ENCODE results near the gene ETFDH. TPM values are rescaled to one million over a fixed set of nuclear protein-coding genes. Genes with fewer than 3 reads are reported as not detected.

The ETFDH gene
- total and polyA plus RNA-seq, 7 donors: 60.4 to 154 (median 91.0) TPM

DNA sequence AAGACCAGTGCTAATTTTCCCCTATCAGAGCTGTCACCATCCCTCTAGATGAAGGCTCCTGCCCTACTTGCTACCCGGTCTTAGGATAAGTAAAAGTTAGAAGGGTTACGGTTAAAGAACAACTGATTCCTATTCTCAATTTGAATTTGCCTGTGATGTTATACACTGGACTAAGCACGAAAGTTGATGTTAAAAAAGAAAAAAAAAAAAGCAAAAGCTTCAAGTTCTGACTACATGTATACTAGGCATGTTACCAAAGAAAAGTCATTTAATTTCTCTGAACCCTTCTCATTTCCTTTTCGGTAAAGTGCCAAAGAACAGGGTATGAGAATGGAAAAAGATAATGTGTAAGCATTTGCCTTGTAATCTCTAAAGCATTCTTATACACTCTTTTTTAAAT is 52.5 kb downstream of the ETFDH start:
- no peak overlapping the region for H3K27ac ChIP-seq
- TF ChIP-seq, protein P1, sequence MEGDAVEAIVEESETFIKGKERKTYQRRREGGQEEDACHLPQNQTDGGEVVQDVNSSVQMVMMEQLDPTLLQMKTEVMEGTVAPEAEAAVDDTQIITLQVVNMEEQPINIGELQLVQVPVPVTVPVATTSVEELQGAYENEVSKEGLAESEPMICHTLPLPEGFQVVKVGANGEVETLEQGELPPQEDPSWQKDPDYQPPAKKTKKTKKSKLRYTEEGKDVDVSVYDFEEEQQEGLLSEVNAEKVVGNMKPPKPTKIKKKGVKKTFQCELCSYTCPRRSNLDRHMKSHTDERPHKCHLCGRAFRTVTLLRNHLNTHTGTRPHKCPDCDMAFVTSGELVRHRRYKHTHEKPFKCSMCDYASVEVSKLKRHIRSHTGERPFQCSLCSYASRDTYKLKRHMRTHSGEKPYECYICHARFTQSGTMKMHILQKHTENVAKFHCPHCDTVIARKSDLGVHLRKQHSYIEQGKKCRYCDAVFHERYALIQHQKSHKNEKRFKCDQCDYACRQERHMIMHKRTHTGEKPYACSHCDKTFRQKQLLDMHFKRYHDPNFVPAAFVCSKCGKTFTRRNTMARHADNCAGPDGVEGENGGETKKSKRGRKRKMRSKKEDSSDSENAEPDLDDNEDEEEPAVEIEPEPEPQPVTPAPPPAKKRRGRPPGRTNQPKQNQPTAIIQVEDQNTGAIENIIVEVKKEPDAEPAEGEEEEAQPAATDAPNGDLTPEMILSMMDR (IDR thresholded peaks at IDR 0.05): no peak
- ATAC-seq (no peak), DNase-seq (no peak)
- no peaks in the 10 kb centered on the region for H3K27me3 ChIP-seq (ENCODE audit: insufficient read depth in 3 of 3, low read length in 2 of 3)
- intact Hi-C loops (cut with DNase I): loop anchor here in 1 of 2 donors (5.0 to 10.0 kb wide), 4 partner anchors 43 to 720 kb away; partner anchors contain the start of gene FNIP2
- no peak overlapping the region for H3K4me3 ChIP-seq
- no peaks in the 10 kb centered on the region for H3K9me3 ChIP-seq
- H3K4me1 ChIP-seq: peaks cover 18% of the 10 kb centered on the region
- H3K36me3 ChIP-seq (ENCODE audit: insufficient read depth in 1 of 2, low read depth in 1 of 2): peaks cover 3 to 16% of the 10 kb centered on the region in 2 donors
- WGBS, 3 donors: 80 to 88% (median 83%) methylated on average over 4 of the region's 4 CpGs

DNA sequence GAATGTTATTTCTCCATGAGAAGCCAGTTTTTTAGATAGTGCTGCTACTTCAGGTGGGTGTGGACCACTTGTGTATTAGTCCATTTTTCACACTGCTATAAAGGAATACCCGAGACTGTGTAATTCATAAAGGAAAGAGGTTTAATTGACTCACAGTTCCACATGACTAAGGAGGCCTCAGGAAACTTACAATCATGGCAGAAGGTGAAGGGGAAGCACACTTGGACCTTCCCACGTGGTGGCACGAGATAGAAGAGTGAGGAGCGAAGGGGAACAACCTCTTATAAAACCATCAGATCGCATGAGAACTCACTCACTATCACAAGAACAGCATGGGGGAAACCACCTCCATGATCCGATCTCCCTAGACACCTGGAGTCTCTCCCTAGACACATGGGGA is 54.5 kb downstream of the ETFDH start:
- Histone ChIP-seq H3K36me3 (ENCODE audit: insufficient read depth in 1 of 2, low read depth in 1 of 2) (no peaks in the 10 kb centered on the region), H3K27ac (no peak overlapping the region), H3K4me1 (peaks cover 6% of the 10 kb centered on the region), H3K27me3 (ENCODE audit: insufficient read depth in 3 of 3, low read length in 2 of 3) (no peaks in the 10 kb centered on the region), H3K9me3 (no peaks in the 10 kb centered on the region), H3K4me3 (no peak overlapping the region)
- TF ChIP-seq, protein P1 (IDR thresholded peaks at IDR 0.05): no peak
- ATAC-seq: no peak
- 79 to 82% (median 80%) methylated on average over 6 of the region's 6 CpGs for WGBS, 3 donors
- intact Hi-C loops (cut with DNase I): loop anchor here in 1 of 2 donors (5.0 to 10.0 kb wide), 3 partner anchors 41 to 718 kb away; partner anchors contain the start of gene FNIP2
- no peak for DNase-seq

DNA sequence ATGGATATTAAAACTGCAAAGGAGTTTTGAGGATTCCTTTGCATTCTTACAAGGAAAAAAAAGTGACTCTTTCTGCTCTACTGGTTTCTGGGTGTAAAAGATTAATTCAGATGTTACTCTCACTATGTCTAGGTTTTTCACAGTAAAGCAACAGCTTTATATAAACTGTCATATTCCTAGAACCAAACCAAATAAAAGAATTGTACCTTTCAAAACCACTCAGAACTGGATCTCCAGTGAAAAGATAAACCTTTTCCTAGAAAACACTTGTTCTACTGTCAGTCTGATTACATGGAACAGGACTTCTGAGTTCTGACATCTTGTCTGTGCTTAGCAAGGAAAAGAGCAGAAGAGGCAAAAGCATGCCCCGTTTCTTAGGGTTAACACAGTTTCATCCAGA is 56.1 kb downstream of the ETFDH start:
- no peaks in the 10 kb centered on the region for H3K36me3 ChIP-seq (ENCODE audit: insufficient read depth in 1 of 2, low read depth in 1 of 2)
- H3K9me3 ChIP-seq: no peaks in the 10 kb centered on the region
- intact Hi-C loops (cut with DNase I): loop anchor here (2.0 to 10.0 kb wide), 5 partner anchors 39 to 717 kb away; partner anchors contain the start of gene FNIP2 (in 1 of the 2)
- H3K4me3 ChIP-seq: no peak overlapping the region
- no peak for ATAC-seq
- no peak for DNase-seq
- H3K27ac ChIP-seq: no peak overlapping the region
- H3K4me1 ChIP-seq: no peaks in the 10 kb centered on the region
- WGBS, 3 donors: 61 to 77% (median 63%) methylated on average over 1 of the region's 1 CpG
- H3K27me3 ChIP-seq (ENCODE audit: insufficient read depth in 3 of 3, low read length in 2 of 3): no peaks in the 10 kb centered on the region
- TF ChIP-seq, protein P1 (IDR thresholded peaks at IDR 0.05): no peak

DNA sequence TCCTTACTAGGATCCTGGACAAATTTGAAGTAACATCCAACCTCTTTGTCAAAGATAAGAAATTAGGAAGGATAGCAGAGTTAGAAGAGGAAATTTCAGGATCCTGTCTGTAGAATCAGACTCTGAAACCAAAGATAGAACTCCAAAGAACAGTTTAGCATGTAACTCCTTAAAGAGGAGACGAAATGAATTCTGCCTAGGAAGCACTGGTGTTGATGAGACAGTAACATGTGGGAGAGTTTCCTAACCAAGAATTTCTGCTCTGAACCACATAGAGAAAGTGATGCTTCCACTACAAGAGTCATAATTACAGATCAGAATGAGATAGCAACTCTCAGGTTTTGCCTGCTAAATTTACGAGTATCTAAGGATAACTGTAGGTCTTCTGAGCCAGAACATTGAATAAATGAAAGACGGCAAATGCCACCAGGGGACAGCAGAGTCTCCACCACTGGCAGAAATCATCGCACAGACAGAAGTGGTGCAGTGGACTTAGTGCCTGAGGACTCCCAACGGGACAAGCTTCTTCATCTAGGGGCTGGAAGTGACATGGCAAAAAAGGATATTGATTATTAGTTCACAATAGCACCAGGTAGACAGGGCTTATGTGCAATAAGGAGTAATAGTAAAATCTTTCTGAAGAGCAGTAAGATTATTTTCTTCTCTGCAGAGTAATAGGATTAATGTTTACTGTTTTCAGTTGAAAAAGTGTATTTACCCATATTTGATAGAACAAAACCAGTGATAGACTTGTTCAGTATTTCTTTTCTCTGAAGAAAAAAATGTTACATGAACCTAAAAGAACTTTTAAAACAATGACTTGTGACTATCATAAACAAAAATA is 57.8 kb downstream of the ETFDH start:
- peak; percentile 87 to 99 (median 94) for ATAC-seq
- TF ChIP-seq, protein P1 (IDR thresholded peaks at IDR 0.05): peak; percentile 86
- DNase-seq: peak; percentile 43 to 66
- no peaks in the 10 kb centered on the region for H3K4me1 ChIP-seq
- H3K27me3 ChIP-seq (ENCODE audit: insufficient read depth in 3 of 3, low read length in 2 of 3): no peaks in the 10 kb centered on the region
- intact Hi-C loops (cut with DNase I): loop anchor here (2.0 to 10.0 kb wide), 6 partner anchors 37 to 715 kb away; partner anchors contain the start of gene FNIP2 (in 2 of the 2)
- WGBS, 3 donors: 17 to 19% (median 17%) methylated on average over 5 of the region's 5 CpGs
- H3K4me3 ChIP-seq: no peak overlapping the region
- H3K27ac ChIP-seq: no peak overlapping the region
- no peaks in the 10 kb centered on the region for H3K9me3 ChIP-seq
- no peaks in the 10 kb centered on the region for H3K36me3 ChIP-seq (ENCODE audit: insufficient read depth in 1 of 2, low read depth in 1 of 2)
